ENCODE measurements around the gene KCNAB3. TPM values are rescaled to one million over a fixed set of nuclear protein-coding genes. Genes with fewer than 3 reads are reported as not detected.

Gene KCNAB3
- total RNA-seq, 1 donor from 2014 or later: 6.0 TPM

- H3K27me3 Mint-ChIP-seq: peaks cover 22% of the 10 kb centered on the region
- no peak for DNase-seq (ENCODE audit: low spot score, unreplicated experiment)
- peaks cover 2% of the 10 kb centered on the region for H3K36me3 Mint-ChIP-seq (ENCODE audit: insufficient read depth)
- peaks cover 5% of the 10 kb centered on the region for H3K4me1 Mint-ChIP-seq (ENCODE audit: low read depth)
- no peak overlapping the region for H3K4me3 Mint-ChIP-seq (ENCODE audit: low read depth)
- no peak for TF ChIP-seq CTCF (IDR thresholded peaks at IDR 0.05; ENCODE audit: unreplicated experiment)
- peaks cover 11% of the 10 kb centered on the region for H3K9me3 Mint-ChIP-seq (ENCODE audit: low read depth)
- H3K27ac Mint-ChIP-seq: no peak overlapping the region
These were observed 42.0 kb upstream of the KCNAB3 start for GRCh38 chr17:7971651-7972050.

- no peak for TF ChIP-seq CTCF (IDR thresholded peaks at IDR 0.05; ENCODE audit: unreplicated experiment)
- H3K27ac Mint-ChIP-seq: no peak overlapping the region
- peaks cover 3% of the 10 kb centered on the region for H3K9me3 Mint-ChIP-seq (ENCODE audit: low read depth)
- H3K4me3 Mint-ChIP-seq (ENCODE audit: low read depth): no peak overlapping the region
- H3K36me3 Mint-ChIP-seq (ENCODE audit: insufficient read depth): peaks cover under 1% of the 10 kb centered on the region
- H3K27me3 Mint-ChIP-seq: peaks cover 20% of the 10 kb centered on the region
- DNase-seq (ENCODE audit: low spot score, unreplicated experiment): no peak
- H3K4me1 Mint-ChIP-seq (ENCODE audit: low read depth): peaks cover 5% of the 10 kb centered on the region
These were observed 39.8 kb upstream of the KCNAB3 start for GRCh38 chr17:7969433-7969832.

GRCh38 chr17:7967751-7968150 lies 38.1 kb upstream of the KCNAB3 start:
- H3K4me3 Mint-ChIP-seq (ENCODE audit: low read depth): no peak overlapping the region
- DNase-seq (ENCODE audit: low spot score, unreplicated experiment): no peak
- H3K27ac Mint-ChIP-seq: no peak overlapping the region
- H3K27me3 Mint-ChIP-seq: peaks cover 18% of the 10 kb centered on the region
- H3K36me3 Mint-ChIP-seq (ENCODE audit: insufficient read depth): no peaks in the 10 kb centered on the region
- peaks cover 5% of the 10 kb centered on the region for H3K4me1 Mint-ChIP-seq (ENCODE audit: low read depth)
- TF ChIP-seq CTCF (IDR thresholded peaks at IDR 0.05; ENCODE audit: unreplicated experiment): no peak
- H3K9me3 Mint-ChIP-seq (ENCODE audit: low read depth): no peaks in the 10 kb centered on the region

GRCh38 chr17:7961421-7961820 lies 31.8 kb upstream of the KCNAB3 start:
- Mint-ChIP-seq H3K27ac (no peak overlapping the region), H3K27me3 (peaks cover 11% of the 10 kb centered on the region), H3K4me3 (ENCODE audit: low read depth) (no peak overlapping the region), H3K36me3 (ENCODE audit: insufficient read depth) (no peaks in the 10 kb centered on the region), H3K9me3 (ENCODE audit: low read depth) (no peaks in the 10 kb centered on the region), H3K4me1 (ENCODE audit: low read depth) (no peaks in the 10 kb centered on the region)
- TF ChIP-seq CTCF (IDR thresholded peaks at IDR 0.05; ENCODE audit: unreplicated experiment): no peak
- DNase-seq (ENCODE audit: low spot score, unreplicated experiment): no peak

GRCh38 chr17:7959503-7960253 lies 30.0 kb upstream of the KCNAB3 start:
- H3K4me3 Mint-ChIP-seq (ENCODE audit: low read depth): no peak overlapping the region
- no peaks in the 10 kb centered on the region for H3K4me1 Mint-ChIP-seq (ENCODE audit: low read depth)
- peaks cover 11% of the 10 kb centered on the region for H3K27me3 Mint-ChIP-seq
- no peak for TF ChIP-seq CTCF (IDR thresholded peaks at IDR 0.05; ENCODE audit: unreplicated experiment)
- H3K9me3 Mint-ChIP-seq (ENCODE audit: low read depth): no peaks in the 10 kb centered on the region
- DNase-seq (ENCODE audit: low spot score, unreplicated experiment): no peak
- H3K27ac Mint-ChIP-seq: no peak overlapping the region
- no peaks in the 10 kb centered on the region for H3K36me3 Mint-ChIP-seq (ENCODE audit: insufficient read depth)

Data from progenitor cell of endocrine pancreas (in vitro differentiated cells).